Endodermal cell (in vitro differentiated cells): Measurements from ENCODE around the gene TEN1. TPM values are rescaled to one million over a fixed set of nuclear protein-coding genes. Genes with fewer than 3 reads are reported as not detected.

ENCODE experiments used
- DNase-seq: peaks from one replicate; pipeline ENCODE4 v3.0.0-alpha.2; 2017
- H3K27ac ChIP-seq: 2 replicates; pipeline ENCODE4 v1.5.1; 2013; ENCODE audit warnings: mild to moderate bottlenecking, low read depth, low read length, moderate library complexity
- H3K27me3 ChIP-seq: 2 replicates; pipeline ENCODE4 v1.6.1; 2013; ENCODE audit warnings: mild to moderate bottlenecking, low read length, moderate library complexity; ENCODE audit not compliant: insufficient read depth, control insufficient read depth, poor library complexity, severe bottlenecking
- H3K36me3 ChIP-seq: 2 replicates; pipeline ENCODE4 v1.7.0; 2013; ENCODE audit warnings: mild to moderate bottlenecking, low read length, moderate library complexity; ENCODE audit not compliant: control insufficient read depth, insufficient read depth
- H3K4me1 ChIP-seq: one replicate; pipeline ENCODE4 v1.7.0; 2013; ENCODE audit warnings: low read length; ENCODE audit not compliant: control insufficient read depth, insufficient read depth
- H3K4me3 ChIP-seq: 2 replicates; pipeline ENCODE4 v1.5.1; 2013; ENCODE audit warnings: mild to moderate bottlenecking, low read length, moderate library complexity
- H3K9ac ChIP-seq: 2 replicates; pipeline ENCODE4 v1.6.1; 2013; ENCODE audit warnings: mild to moderate bottlenecking, low read length, moderate library complexity; ENCODE audit not compliant: poor library complexity, severe bottlenecking; ENCODE audit errors: extremely low read depth
- H3K9me3 ChIP-seq: 2 replicates; pipeline ENCODE4 v1.6.1; 2013; ENCODE audit warnings: mild to moderate bottlenecking, low read length, moderate library complexity; ENCODE audit not compliant: control insufficient read depth
- H3K27ac Mint-ChIP-seq: 2 replicates; pipeline ENCODE4 v1.8.0; 2020; ENCODE audit warnings: mixed read lengths
- H3K27me3 Mint-ChIP-seq: 2 replicates; pipeline ENCODE4 v1.8.0; 2021; ENCODE audit warnings: mild to moderate bottlenecking, mixed read lengths; ENCODE audit not compliant: insufficient read depth
- H3K36me3 Mint-ChIP-seq: 2 replicates; pipeline ENCODE4 v1.8.0; 2020; ENCODE audit warnings: low read depth, mixed read lengths
- H3K4me1 Mint-ChIP-seq: 2 replicates; pipeline ENCODE4 v1.8.0; 2020; ENCODE audit warnings: mixed read lengths
- H3K4me3 Mint-ChIP-seq: 2 replicates; pipeline ENCODE4 v1.8.0; 2020; ENCODE audit warnings: mild to moderate bottlenecking, moderate library complexity, mixed read lengths
- H3K9me3 Mint-ChIP-seq: 2 replicates; pipeline ENCODE4 v1.8.0; 2020; ENCODE audit warnings: mild to moderate bottlenecking, mixed read lengths
- WGBS, 2 experiments: methylation state at CpG; one replicate each; pipeline versions ENCODE4 v1.1.5 to v1.1.7; 2013; ENCODE audit warnings: missing lambda C conversion rate in 2 of 2, mixed read lengths in 1 of 2; ENCODE audit not compliant: insufficient coverage in 1 of 2, insufficient read length in 1 of 2; 5-methylcytosine and 5-hydroxymethylcytosine counted together
- total RNA-seq, 2 donors: library from RNA; stranded (reverse); fragmentation: NEBNext Ultra II Directional in 1 of 2; extraction: Animal tissue kit (Norgen Biotek cat#: 25700) in 1 of 2; gene quantifications; 2 replicates in 1 of 2; 3 replicates in 1 of 2; pipeline ENCODE4 v1.2.1, GENCODE V29; 2021
- TF ChIP-seq, protein P1 (sequence below): fragments of 200-600 bp; sonication (generic); conservative IDR thresholded peaks from 2 replicates; pipeline ENCODE4 v1.5.0; 2021; ENCODE audit warnings: antibody characterized with exemption, mild to moderate bottlenecking

The TEN1 gene
- total RNA-seq, 2 donors from 2014 or later: 12.1 to 15.3 TPM

DNA sequence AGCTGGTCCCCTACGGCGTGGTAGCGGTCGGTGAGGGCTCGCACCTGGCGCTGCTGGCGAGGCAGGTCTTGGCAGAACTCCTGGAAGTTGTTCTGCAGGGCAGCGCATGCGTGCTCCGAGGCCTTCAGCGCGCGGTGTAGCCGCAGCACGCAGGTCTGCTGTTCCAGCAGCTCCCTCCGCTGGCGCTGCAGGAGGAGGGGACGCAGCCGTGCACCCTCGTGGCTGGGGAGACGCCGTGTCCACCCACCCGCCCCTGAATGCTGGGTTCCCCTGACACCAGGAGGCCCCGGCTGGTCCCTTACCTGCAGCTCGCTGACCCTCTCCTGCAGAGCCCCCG, 35.9 kb downstream of the TEN1 start:
- Mint-ChIP-seq H3K9me3 (no peaks in the 10 kb centered on the region), H3K4me1 (peaks cover 5% of the 10 kb centered on the region), H3K4me3 (no peak overlapping the region), H3K36me3 (no peaks in the 10 kb centered on the region), H3K27me3 (peaks cover 8% of the 10 kb centered on the region), H3K27ac (no peak overlapping the region)
- Histone ChIP-seq H3K4me1 (no peaks in the 10 kb centered on the region), H3K4me3 (no peak overlapping the region), H3K27me3 (no peaks in the 10 kb centered on the region), H3K9me3 (no peaks in the 10 kb centered on the region), H3K36me3 (no peaks in the 10 kb centered on the region), H3K9ac (no peak overlapping the region), H3K27ac (no peak overlapping the region)
- TF ChIP-seq, protein P1, sequence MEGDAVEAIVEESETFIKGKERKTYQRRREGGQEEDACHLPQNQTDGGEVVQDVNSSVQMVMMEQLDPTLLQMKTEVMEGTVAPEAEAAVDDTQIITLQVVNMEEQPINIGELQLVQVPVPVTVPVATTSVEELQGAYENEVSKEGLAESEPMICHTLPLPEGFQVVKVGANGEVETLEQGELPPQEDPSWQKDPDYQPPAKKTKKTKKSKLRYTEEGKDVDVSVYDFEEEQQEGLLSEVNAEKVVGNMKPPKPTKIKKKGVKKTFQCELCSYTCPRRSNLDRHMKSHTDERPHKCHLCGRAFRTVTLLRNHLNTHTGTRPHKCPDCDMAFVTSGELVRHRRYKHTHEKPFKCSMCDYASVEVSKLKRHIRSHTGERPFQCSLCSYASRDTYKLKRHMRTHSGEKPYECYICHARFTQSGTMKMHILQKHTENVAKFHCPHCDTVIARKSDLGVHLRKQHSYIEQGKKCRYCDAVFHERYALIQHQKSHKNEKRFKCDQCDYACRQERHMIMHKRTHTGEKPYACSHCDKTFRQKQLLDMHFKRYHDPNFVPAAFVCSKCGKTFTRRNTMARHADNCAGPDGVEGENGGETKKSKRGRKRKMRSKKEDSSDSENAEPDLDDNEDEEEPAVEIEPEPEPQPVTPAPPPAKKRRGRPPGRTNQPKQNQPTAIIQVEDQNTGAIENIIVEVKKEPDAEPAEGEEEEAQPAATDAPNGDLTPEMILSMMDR: no peak
- no peak for DNase-seq
- 93 to 96% methylated on average over 21 to 26 of the region's 26 CpGs for WGBS, 2 experiments

GRCh38 chr17:76017481-76018339, 38.7 kb downstream of the TEN1 start:
- Mint-ChIP-seq H3K27ac (no peak overlapping the region), H3K4me3 (no peak overlapping the region), H3K36me3 (no peaks in the 10 kb centered on the region), H3K27me3 (peaks cover 10% of the 10 kb centered on the region), H3K4me1 (peaks cover 5% of the 10 kb centered on the region), H3K9me3 (no peaks in the 10 kb centered on the region)
- no peak for DNase-seq
- no peaks in the 10 kb centered on the region for H3K36me3 ChIP-seq
- H3K9ac ChIP-seq: no peak overlapping the region
- H3K4me3 ChIP-seq: no peak overlapping the region
- TF ChIP-seq, protein P1: no peak
- no peaks in the 10 kb centered on the region for H3K27me3 ChIP-seq
- no peaks in the 10 kb centered on the region for H3K9me3 ChIP-seq
- 92 to 98% methylated on average over 10 to 21 of the region's 21 CpGs for WGBS, 2 experiments
- H3K4me1 ChIP-seq: no peaks in the 10 kb centered on the region
- no peak overlapping the region for H3K27ac ChIP-seq

DNA sequence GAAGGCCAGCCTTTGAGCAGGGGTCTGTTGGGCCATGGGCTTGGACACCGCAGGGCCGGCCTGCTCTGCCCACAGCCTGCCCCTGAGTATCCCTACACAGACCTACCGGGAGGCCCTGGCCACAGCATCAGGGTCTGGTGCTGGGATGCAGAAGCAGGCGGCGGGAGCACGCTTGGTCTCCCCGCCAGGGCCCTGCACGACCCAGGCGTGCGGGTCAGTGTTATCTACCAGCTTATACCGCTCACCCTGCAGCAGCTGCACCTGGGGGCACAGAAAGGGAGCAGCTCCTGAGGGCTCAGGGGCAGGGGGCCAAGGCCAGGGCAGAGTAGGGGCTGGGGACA, 39.3 kb downstream of the TEN1 start:
- peaks cover 5% of the 10 kb centered on the region for H3K4me1 Mint-ChIP-seq
- no peaks in the 10 kb centered on the region for H3K36me3 Mint-ChIP-seq
- 87 to 91% methylated on average over 5 to 11 of the region's 11 CpGs for WGBS, 2 experiments
- peaks cover 13% of the 10 kb centered on the region for H3K27me3 Mint-ChIP-seq
- Histone ChIP-seq H3K9me3 (no peaks in the 10 kb centered on the region), H3K9ac (no peak overlapping the region), H3K4me1 (no peaks in the 10 kb centered on the region), H3K4me3 (no peak overlapping the region), H3K36me3 (no peaks in the 10 kb centered on the region), H3K27me3 (no peaks in the 10 kb centered on the region), H3K27ac (no peak overlapping the region)
- no peaks in the 10 kb centered on the region for H3K9me3 Mint-ChIP-seq
- no peak overlapping the region for H3K4me3 Mint-ChIP-seq
- TF ChIP-seq, protein P1: no peak
- no peak for DNase-seq
- no peak overlapping the region for H3K27ac Mint-ChIP-seq
